ENCODE measurements around the gene PLPP1.

Gene PLPP1

GRCh38 chr5:55530669-55531068, 4.1 kb downstream of the PLPP1 start:
- TF ChIP-seq CTCF (IDR thresholded peaks at IDR 0.05; ENCODE audit: extremely low read depth, insufficient read depth, missing control alignments), result no peak
- DNase-seq (ENCODE audit: low spot score), result no peak
- in situ Hi-C loops (cut with MboI; ENCODE audit: low pct_unique_long_range_greater_than_20kb, low sequenced_read_pairs, unreplicated experiment), result no loop called here

GRCh38 chr5:55524816-55525215, 9.9 kb downstream of the PLPP1 start:
- DNase-seq (ENCODE audit: low spot score), result no peak
- no peak for TF ChIP-seq CTCF (IDR thresholded peaks at IDR 0.05; ENCODE audit: extremely low read depth, insufficient read depth, missing control alignments)
- in situ Hi-C loops (cut with MboI; ENCODE audit: low pct_unique_long_range_greater_than_20kb, low sequenced_read_pairs, unreplicated experiment), result no loop called here

GRCh38 chr5:55523293-55523692, 11.5 kb downstream of the PLPP1 start:
- in situ Hi-C loops (cut with MboI; ENCODE audit: low pct_unique_long_range_greater_than_20kb, low sequenced_read_pairs, unreplicated experiment), result no loop called here
- no peak for DNase-seq (ENCODE audit: low spot score)
- TF ChIP-seq CTCF (IDR thresholded peaks at IDR 0.05; ENCODE audit: extremely low read depth, insufficient read depth, missing control alignments), result no peak

GRCh38 chr5:55521881-55522280, 12.9 kb downstream of the PLPP1 start:
- in situ Hi-C loops (cut with MboI; ENCODE audit: low pct_unique_long_range_greater_than_20kb, low sequenced_read_pairs, unreplicated experiment), result no loop called here
- no peak for TF ChIP-seq CTCF (IDR thresholded peaks at IDR 0.05; ENCODE audit: extremely low read depth, insufficient read depth, missing control alignments)
- DNase-seq (ENCODE audit: low spot score), result no peak

- no peak for DNase-seq (ENCODE audit: low spot score)
- TF ChIP-seq CTCF (IDR thresholded peaks at IDR 0.05; ENCODE audit: extremely low read depth, insufficient read depth, missing control alignments), result no peak
- in situ Hi-C loops (cut with MboI; ENCODE audit: low pct_unique_long_range_greater_than_20kb, low sequenced_read_pairs, unreplicated experiment), result no loop called here
Measured at GRCh38 chr5:55520117-55520839, 14.5 kb downstream of the PLPP1 start.

GRCh38 chr5:55518831-55519390, 15.9 kb downstream of the PLPP1 start:
- no peak for TF ChIP-seq CTCF (IDR thresholded peaks at IDR 0.05; ENCODE audit: extremely low read depth, insufficient read depth, missing control alignments)
- in situ Hi-C loops (cut with MboI; ENCODE audit: low pct_unique_long_range_greater_than_20kb, low sequenced_read_pairs, unreplicated experiment), result no loop called here
- no peak for DNase-seq (ENCODE audit: low spot score)
